H9 (cell line): Measurements from ENCODE around the gene SUV39H1. TPM values are rescaled to one million over a fixed set of nuclear protein-coding genes. Genes with fewer than 3 reads are reported as not detected.

ENCODE experiments used
- DNase-seq: peaks from one replicate; pipeline ENCODE4 v3.0.0-alpha.2; 2017
- H2AFZ ChIP-seq: one replicate; pipeline ENCODE4 v1.6.1; 2013; ENCODE audit warnings: mild to moderate bottlenecking, low read length, control low read depth, moderate library complexity
- H2AK5ac ChIP-seq: 2 replicates; pipeline ENCODE4 v1.6.1; 2013; ENCODE audit warnings: low read length, control low read depth, mixed read lengths; ENCODE audit not compliant: insufficient read length
- H2BK120ac ChIP-seq: one replicate; pipeline ENCODE4 v1.6.1; 2013; ENCODE audit warnings: low read depth, mild to moderate bottlenecking, low read length, control low read depth, inconsistent platforms; ENCODE audit not compliant: poor library complexity, severe bottlenecking
- H2BK12ac ChIP-seq: 2 replicates; pipeline ENCODE4 v1.6.1; 2013; ENCODE audit warnings: low read length, control low read depth, mixed read lengths, low read depth; ENCODE audit not compliant: insufficient read length
- H2BK15ac ChIP-seq: 2 replicates; pipeline ENCODE4 v1.6.1; 2013; ENCODE audit warnings: low read depth, low read length, control low read depth
- H2BK20ac ChIP-seq: one replicate; pipeline ENCODE4 v1.6.1; 2013; ENCODE audit warnings: low read depth, mild to moderate bottlenecking, low read length, control low read depth, inconsistent platforms; ENCODE audit not compliant: poor library complexity, severe bottlenecking
- H2BK5ac ChIP-seq: 2 replicates; pipeline ENCODE4 v1.6.1; 2013; ENCODE audit warnings: low read length, control low read depth, mixed read lengths; ENCODE audit not compliant: insufficient read length
- H3K14ac ChIP-seq: 2 replicates; pipeline ENCODE4 v1.6.1; 2013; ENCODE audit warnings: low read length, control low read depth; ENCODE audit not compliant: insufficient read depth
- H3K18ac ChIP-seq: 2 replicates; pipeline ENCODE4 v1.6.1; 2013; ENCODE audit warnings: low read depth, mild to moderate bottlenecking, mixed read lengths, low read length, control low read depth; ENCODE audit not compliant: insufficient read length
- H3K23ac ChIP-seq: 2 replicates; pipeline ENCODE4 v1.6.1; 2013; ENCODE audit warnings: low read length, control low read depth, mixed read lengths, low read depth; ENCODE audit not compliant: insufficient read length
- H3K23me2 ChIP-seq: 2 replicates; pipeline ENCODE4 v1.6.1; 2013; ENCODE audit warnings: low read depth, mild to moderate bottlenecking, mixed read lengths, low read length, control low read depth; ENCODE audit not compliant: insufficient read length, poor library complexity, severe bottlenecking
- H3K27ac ChIP-seq: 2 replicates; pipeline ENCODE4 v1.5.1; 2013; ENCODE audit warnings: low read length, control low read depth, mixed read lengths, low read depth; ENCODE audit not compliant: insufficient read length
- H3K27me3 ChIP-seq: 2 replicates; pipeline ENCODE4 v1.6.1; 2013; ENCODE audit warnings: low read length, control low read depth, inconsistent platforms; ENCODE audit not compliant: insufficient read depth
- H3K4ac ChIP-seq: 2 replicates; pipeline ENCODE4 v1.6.1; 2013; ENCODE audit warnings: low read depth, mild to moderate bottlenecking, control low read depth, inconsistent platforms, low read length, moderate library complexity
- H3K4me1 ChIP-seq: 2 replicates; pipeline ENCODE4 v1.6.1; 2013; ENCODE audit warnings: low read length, control low read depth, inconsistent platforms; ENCODE audit not compliant: insufficient read depth
- H3K4me2 ChIP-seq: 2 replicates; pipeline ENCODE4 v1.6.1; 2013; ENCODE audit warnings: low read length, control low read depth, mixed read lengths; ENCODE audit not compliant: insufficient read length, insufficient read depth
- H3K56ac ChIP-seq: 2 replicates; pipeline ENCODE4 v1.6.1; 2013; ENCODE audit warnings: low read depth, mild to moderate bottlenecking, mixed read lengths, low read length, control low read depth; ENCODE audit not compliant: insufficient read length
- H3K79me1 ChIP-seq: 2 replicates; pipeline ENCODE4 v1.6.1; 2013; ENCODE audit warnings: low read depth, mild to moderate bottlenecking, moderate library complexity, low read length, control low read depth, inconsistent platforms; ENCODE audit not compliant: insufficient read depth, poor library complexity, severe bottlenecking
- H3K79me2 ChIP-seq: 2 replicates; pipeline ENCODE4 v1.6.1; 2013; ENCODE audit warnings: low read length, control low read depth, inconsistent platforms; ENCODE audit not compliant: insufficient read depth
- H3K9ac ChIP-seq: 2 replicates; pipeline ENCODE4 v1.6.1; 2013; ENCODE audit warnings: low read length, control low read depth, mixed read lengths; ENCODE audit not compliant: insufficient read length; ENCODE audit errors: extremely low read depth
- H3K9me3 ChIP-seq: one replicate; pipeline ENCODE4 v1.6.1; 2013; ENCODE audit warnings: low read depth, low read length, inconsistent platforms; ENCODE audit not compliant: control insufficient read depth
- H3T11ph ChIP-seq: one replicate; pipeline ENCODE4 v1.6.1; 2013; ENCODE audit warnings: mild to moderate bottlenecking, low read length, control low read depth, inconsistent platforms
- H4K20me1 ChIP-seq: one replicate; pipeline ENCODE4 v1.6.1; 2013; ENCODE audit not compliant: control insufficient read depth, insufficient read length, insufficient read depth
- H4K5ac ChIP-seq: 2 replicates; pipeline ENCODE4 v1.6.1; 2013; ENCODE audit warnings: low read depth, mild to moderate bottlenecking, mixed read lengths, low read length, control low read depth; ENCODE audit not compliant: insufficient read length
- H4K8ac ChIP-seq: replicated peaks from 2 replicates; pipeline ENCODE4 v1.6.1; 2013; ENCODE audit warnings: low read length, control low read depth, mixed read lengths, low read depth; ENCODE audit not compliant: insufficient read length
- H4K91ac ChIP-seq: 2 replicates; pipeline ENCODE4 v1.6.1; 2013; ENCODE audit warnings: low read depth, mild to moderate bottlenecking, moderate library complexity, mixed read lengths, low read length, control low read depth; ENCODE audit not compliant: insufficient read length
- H3K27ac Mint-ChIP-seq, 3 experiments: 2 replicates in 2 of 3; 3 replicates in 1 of 3; pipeline ENCODE4 v1.8.0; 2020 to 2021; ENCODE audit warnings: mixed read lengths in 3 of 3, mild to moderate bottlenecking in 1 of 3, moderate library complexity in 1 of 3
- H3K27me3 Mint-ChIP-seq: 2 replicates; pipeline ENCODE4 v1.8.0; 2021; ENCODE audit warnings: low read depth, mild to moderate bottlenecking, moderate library complexity, mixed read lengths
- H3K36me3 Mint-ChIP-seq, 3 experiments: 2 replicates in 2 of 3; 3 replicates in 1 of 3; pipeline ENCODE4 v1.8.0; 2020 to 2021; ENCODE audit warnings: low read depth in 3 of 3, mixed read lengths in 3 of 3; ENCODE audit not compliant: insufficient read depth in 1 of 3
- H3K4me1 Mint-ChIP-seq, 2 experiments: 2 replicates each; pipeline ENCODE4 v1.8.0; 2020; ENCODE audit warnings: mixed read lengths in 2 of 2
- H3K4me3 Mint-ChIP-seq, 2 experiments: 2 replicates in 1 of 2; 3 replicates in 1 of 2; pipeline ENCODE4 v1.8.0; 2020 to 2021; ENCODE audit warnings: mild to moderate bottlenecking in 2 of 2, mixed read lengths in 2 of 2, moderate library complexity in 1 of 2
- H3K9me3 Mint-ChIP-seq, 2 experiments: 2 replicates in 1 of 2; 3 replicates in 1 of 2; pipeline ENCODE4 v1.8.0; 2020; ENCODE audit warnings: mild to moderate bottlenecking in 2 of 2, mixed read lengths in 2 of 2, moderate library complexity in 1 of 2
- CTCF ChIP-seq: fragments of 200-600 bp; sonication (generic); conservative IDR thresholded peaks from 3 replicates; pipeline ENCODE4 v1.8.0; 2021; ENCODE audit warnings: antibody characterized with exemption, mild to moderate bottlenecking
- WGBS: extraction: QIAGEN DNeasy Blood & Tissue Kit; methylation state at CpG from one replicate; pipeline ENCODE4 v1.1.7; 2013; ENCODE audit warnings: missing lambda C conversion rate, low lambda C conversion rate, mixed read lengths; ENCODE audit not compliant: insufficient read length; ENCODE audit errors: extremely low coverage; 5-methylcytosine and 5-hydroxymethylcytosine counted together
- long read RNA-seq: library from polyadenylated mRNA; unstranded; transcript quantifications from one replicate; pipeline ENCODE4 v2.0.0, GENCODE V29; 2020
- total RNA-seq: library from RNA; stranded (reverse); gene quantifications from 2 replicates; pipeline ENCODE4 v1.2.1, GENCODE V29; 2021

SUV39H1 gene
- 16.2 and 17.4 TPM in 2 replicates for total RNA-seq
- long read RNA-seq, transcript SUV39H1-202 (6 exons, 2,871 nt), result major isoform, 125 of 151 reads
- long read RNA-seq, partial matches to known transcripts, result 15 of 151 reads
- long read RNA-seq, other reads (novel, unspliced or antisense), result 10 of 151 reads

- no peaks in the 10 kb centered on the region for H3K79me2 ChIP-seq
- no peak within 1 kb of the TSS for H2BK15ac ChIP-seq
- DNase-seq, result peak; percentile 86
- no peak within 1 kb of the TSS for H3K27ac ChIP-seq
- H3K36me3 Mint-ChIP-seq, result peaks cover 18 to 30% (median 19%) of the 10 kb centered on the region in 3 experiments
- H3K23ac ChIP-seq, result no peak within 1 kb of the TSS
- H2BK12ac ChIP-seq, result no peak within 1 kb of the TSS
- no peak within 1 kb of the TSS for H2BK5ac ChIP-seq
- no peak within 1 kb of the TSS for H4K91ac ChIP-seq
- no peak within 1 kb of the TSS for H3K4ac ChIP-seq
- no peak within 1 kb of the TSS for H4K8ac ChIP-seq
- no peak within 1 kb of the TSS for H2BK120ac ChIP-seq
- no peaks in the 10 kb centered on the region for H3K23me2 ChIP-seq
- peaks cover 74 to 82% of the 10 kb centered on the region in 2 experiments for H3K9me3 Mint-ChIP-seq
- H3K27ac Mint-ChIP-seq, result peak within 1 kb of the TSS; percentile 85 to 97 (median 91)
- H3K56ac ChIP-seq, result no peak within 1 kb of the TSS
- H3K4me3 Mint-ChIP-seq, result peak within 1 kb of the TSS; percentile 79 to 91
- no peak within 1 kb of the TSS for H2AK5ac ChIP-seq
- peaks cover 28 to 41% of the 10 kb centered on the region in 2 experiments for H3K4me1 Mint-ChIP-seq
- H3K27me3 ChIP-seq, result no peaks in the 10 kb centered on the region
- no peak within 1 kb of the TSS for H2AFZ ChIP-seq
- WGBS, result no CpG with 5 or more reads among the region's 66 CpGs
- H3K4me2 ChIP-seq, result peak within 1 kb of the TSS; percentile 69
- no peak within 1 kb of the TSS for H2BK20ac ChIP-seq
- no peak for TF ChIP-seq CTCF
- peaks cover 28% of the 10 kb centered on the region for H3K9me3 ChIP-seq
- H4K20me1 ChIP-seq, result no peaks in the 10 kb centered on the region
- no peaks in the 10 kb centered on the region for H3K79me1 ChIP-seq
- no peak within 1 kb of the TSS for H3K18ac ChIP-seq
- no peak within 1 kb of the TSS for H4K5ac ChIP-seq
- H3K9ac ChIP-seq, result peak within 1 kb of the TSS; percentile 55
- no peaks in the 10 kb centered on the region for H3K4me1 ChIP-seq
- peaks cover 19% of the 10 kb centered on the region for H3K27me3 Mint-ChIP-seq
- peak within 1 kb of the TSS; percentile 8; the same call in 1 of the 2 replicates for H3K14ac ChIP-seq
- H3T11ph ChIP-seq, result no peak within 1 kb of the TSS
Observed at GRCh38 chrX:48696301-48696908, at the start of gene SUV39H1. TSS of gene SUV39H1 (plus strand) at chrX:48696734. CDS start at chrX:48696785, 51 bp downstream.
